ENCODE results near the gene PSMD1.

- TF ChIP-seq CTCF (IDR thresholded peaks at IDR 0.05) (no peak), EP300 (IDR thresholded peaks at IDR 0.05) (no peak), POLR2AphosphoS5 (IDR thresholded peaks at IDR 0.05) (no peak), POLR2A (IDR thresholded peaks at IDR 0.05) (no peak)
These were observed 129.7 kb downstream of the PSMD1 start for GRCh38 chr2:231186325-231186724.

All from suprapubic skin (tissue), 4 donors.